IPS-18c (cell line): ENCODE results near the gene PPM1H.

ENCODE experiments used
- H3K4me3 ChIP-seq: 2 replicates; pipeline ENCODE4 v1.7.0; 2013; ENCODE audit warnings: low read depth, mild to moderate bottlenecking, low read length, moderate library complexity; ENCODE audit not compliant: insufficient read depth
- H3K9me3 ChIP-seq: one replicate; pipeline ENCODE4 v1.6.1; 2013; ENCODE audit warnings: mild to moderate bottlenecking, low read length, moderate library complexity; ENCODE audit not compliant: control insufficient read depth, insufficient read depth

The PPM1H gene

GRCh38 chr12:62802321-62802720 lies 132.6 kb downstream of the PPM1H start:
- no peak overlapping the region for H3K4me3 ChIP-seq
- no peaks in the 10 kb centered on the region for H3K9me3 ChIP-seq

DNA sequence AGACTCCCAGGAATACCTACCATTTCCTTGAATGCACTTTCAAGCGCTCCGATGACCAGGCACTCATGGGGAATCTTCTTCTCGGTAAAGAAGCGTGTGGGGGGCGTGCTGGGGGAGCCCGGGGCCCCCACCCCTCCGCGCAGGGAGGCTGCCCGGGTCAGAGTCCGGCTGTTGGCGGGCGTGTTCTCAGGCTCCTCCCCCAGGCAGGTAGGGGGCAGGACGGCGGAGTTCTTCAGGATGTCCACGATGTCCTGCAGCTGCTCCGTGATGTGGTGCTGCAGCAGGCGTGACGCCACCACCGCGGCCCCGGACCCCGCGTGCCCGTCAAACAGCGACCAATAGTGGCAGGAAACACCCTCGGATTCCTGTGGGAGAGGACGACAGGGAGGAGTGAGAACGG lies 133.2 kb downstream of the PPM1H start:
- Histone ChIP-seq H3K9me3 (no peaks in the 10 kb centered on the region), H3K4me3 (no peak overlapping the region)

- Histone ChIP-seq H3K9me3 (no peaks in the 10 kb centered on the region), H3K4me3 (no peak overlapping the region)
Observed at GRCh38 chr12:62800707-62801400, 134.1 kb downstream of the PPM1H start.

- H3K9me3 ChIP-seq = no peaks in the 10 kb centered on the region
- no peak overlapping the region for H3K4me3 ChIP-seq
Observed at GRCh38 chr12:62799766-62800406, 135.1 kb downstream of the PPM1H start.

- Histone ChIP-seq H3K9me3 (no peaks in the 10 kb centered on the region), H3K4me3 (no peak overlapping the region)
Observed at GRCh38 chr12:62799126-62799736, 135.7 kb downstream of the PPM1H start.

DNA sequence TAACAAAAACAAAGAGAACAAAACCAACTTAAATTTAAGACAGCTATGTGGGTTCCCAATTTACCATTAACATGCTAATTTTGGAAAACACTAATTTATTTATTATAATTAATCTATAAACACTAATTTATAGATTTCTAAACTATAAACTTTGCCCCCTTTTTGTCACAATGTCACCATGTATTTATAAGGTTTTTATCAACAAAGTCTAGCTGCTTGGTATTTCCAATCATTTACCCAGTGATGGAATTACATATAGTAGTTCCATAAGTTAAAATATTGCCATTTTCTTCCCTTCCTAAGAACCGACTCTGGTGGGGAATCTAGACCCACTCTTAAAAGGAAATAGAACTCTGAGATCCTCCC lies 140.7 kb downstream of the PPM1H start:
- H3K4me3 ChIP-seq = no peak overlapping the region
- H3K9me3 ChIP-seq = no peaks in the 10 kb centered on the region

DNA sequence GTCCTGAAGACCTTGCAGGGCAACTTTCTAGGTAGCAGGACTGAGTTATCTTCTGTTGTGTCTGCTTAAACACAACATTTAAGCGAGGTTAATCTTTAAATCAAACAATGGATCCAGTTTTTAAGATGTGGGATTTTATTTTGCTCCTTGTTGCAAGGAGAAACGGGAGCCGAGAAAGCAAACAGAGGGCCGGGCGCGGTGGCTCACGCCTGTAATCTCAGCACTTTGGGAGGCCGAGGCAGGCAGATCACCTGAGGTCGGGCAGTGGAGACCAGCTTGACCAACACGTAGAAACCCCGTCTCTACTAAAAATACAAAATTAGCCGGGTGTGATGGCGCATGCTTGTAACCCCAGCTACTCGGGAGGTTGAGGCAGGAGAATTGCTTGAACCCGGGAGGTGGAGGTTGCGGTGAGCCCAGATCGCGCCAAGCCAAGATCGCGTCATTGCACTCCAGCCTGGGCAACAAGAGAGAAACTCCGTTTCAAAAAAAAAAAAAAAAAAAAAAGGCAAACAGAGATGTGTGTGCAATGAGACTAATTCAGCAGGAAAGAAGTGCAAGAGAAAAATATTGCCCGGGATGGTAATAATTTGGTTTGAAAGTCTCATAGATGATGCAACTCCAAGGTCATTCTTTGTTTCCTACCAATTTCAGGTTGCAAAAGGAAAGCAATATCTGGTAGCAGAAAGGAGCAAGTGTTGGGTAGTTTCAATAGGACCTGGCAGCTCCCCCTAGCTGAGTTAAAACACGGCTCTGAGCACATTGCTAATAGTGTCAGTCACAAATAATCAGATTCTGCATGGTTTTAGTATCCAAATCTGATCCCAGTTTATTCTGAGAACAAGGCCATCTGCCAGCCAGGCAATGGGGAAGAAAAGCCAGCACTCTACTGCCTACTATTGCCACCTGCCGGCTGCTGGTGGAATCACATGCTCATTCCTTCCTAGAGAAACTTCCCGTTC lies 141.4 kb downstream of the PPM1H start:
- H3K9me3 ChIP-seq = no peaks in the 10 kb centered on the region
- no peak overlapping the region for H3K4me3 ChIP-seq

DNA sequence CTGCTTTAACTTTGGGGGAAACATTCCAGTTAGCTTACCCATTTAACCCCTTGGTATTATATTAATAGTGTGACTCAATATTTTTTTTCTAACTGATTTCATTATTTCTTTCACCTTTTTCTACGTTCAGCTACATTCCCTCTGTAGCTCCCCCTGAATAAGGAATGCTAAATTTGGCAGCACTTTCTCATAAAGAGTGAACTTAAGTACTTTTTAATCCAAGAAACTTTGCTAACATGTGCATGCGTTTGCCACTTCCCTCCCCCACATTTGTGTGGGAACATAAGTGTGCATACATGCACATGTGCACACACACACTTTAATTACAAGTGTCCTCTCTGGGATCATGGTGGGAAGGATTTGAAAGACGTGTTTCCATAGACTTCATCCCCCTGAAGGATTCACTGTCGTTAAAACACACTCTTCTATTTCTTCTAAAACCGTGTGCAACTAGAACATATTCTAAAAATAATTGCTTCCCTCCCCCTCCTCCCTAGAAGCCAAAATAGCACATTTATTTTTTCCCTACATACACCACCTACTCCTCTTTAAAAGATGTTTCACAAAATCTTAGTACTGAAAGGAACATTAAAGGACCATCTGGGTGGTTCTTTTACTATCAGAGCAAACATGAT lies 142.6 kb downstream of the PPM1H start:
- Histone ChIP-seq H3K9me3 (no peaks in the 10 kb centered on the region), H3K4me3 (no peak overlapping the region)

DNA sequence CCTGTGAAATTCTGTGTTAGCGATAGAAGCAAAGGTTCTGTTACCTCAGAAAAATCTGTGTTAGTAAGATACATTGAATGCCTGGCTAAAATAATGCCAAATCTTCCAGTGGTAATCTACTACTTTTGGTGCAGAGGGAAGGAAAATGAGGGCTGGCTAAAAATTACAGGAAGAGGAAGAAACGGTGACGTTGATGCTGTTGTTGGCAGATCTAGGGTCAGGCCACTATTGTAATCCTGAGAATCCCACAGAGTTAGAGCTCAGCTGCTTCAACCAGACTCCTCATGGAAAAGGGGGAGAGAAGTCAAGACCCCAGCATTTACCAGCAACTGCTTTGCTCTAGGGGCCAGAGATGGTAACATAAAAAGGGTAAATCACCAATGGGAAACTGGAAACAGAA lies 145.1 kb downstream of the PPM1H start:
- H3K9me3 ChIP-seq = no peaks in the 10 kb centered on the region
- no peak overlapping the region for H3K4me3 ChIP-seq

DNA sequence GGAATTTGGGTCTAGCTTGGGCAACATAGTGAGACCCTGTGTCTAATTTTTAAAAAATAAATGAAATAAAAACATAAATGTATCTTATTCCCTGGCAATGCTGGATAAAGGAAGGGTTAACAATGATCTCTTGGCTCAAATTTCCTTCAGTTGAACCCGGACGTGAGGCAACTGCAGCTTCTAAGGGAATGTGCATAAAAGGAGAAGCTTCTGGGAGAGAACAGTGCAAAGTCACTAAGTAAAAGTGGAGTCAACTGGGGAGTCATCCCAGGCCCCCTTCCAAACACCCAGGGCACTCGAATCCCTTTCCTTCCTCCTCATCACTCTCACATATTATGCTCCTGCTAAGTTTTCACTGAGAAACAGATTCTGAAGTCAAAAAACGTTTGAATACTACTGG lies 147.3 kb downstream of the PPM1H start:
- Histone ChIP-seq H3K9me3 (no peaks in the 10 kb centered on the region), H3K4me3 (no peak overlapping the region)

DNA sequence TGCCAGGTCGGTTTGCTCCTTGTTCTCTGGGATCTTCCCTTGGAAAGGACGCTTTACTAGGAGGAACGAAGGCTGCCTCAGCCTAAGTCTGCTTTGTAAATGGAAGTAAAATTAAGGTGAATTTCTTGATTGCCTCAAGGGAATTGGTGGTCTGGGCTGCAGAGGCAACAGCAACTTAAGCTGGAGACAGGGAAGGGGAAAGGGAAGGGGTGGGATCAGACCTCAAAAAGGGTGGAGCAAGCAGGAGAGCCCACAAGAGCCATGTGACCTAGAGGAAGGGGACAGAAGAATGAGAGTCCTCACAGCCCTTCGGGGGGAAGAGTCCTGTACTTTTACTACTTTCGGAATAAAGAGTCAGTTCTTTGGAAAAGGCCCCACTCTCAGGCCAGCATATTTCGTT lies 147.9 kb downstream of the PPM1H start:
- H3K9me3 ChIP-seq = no peaks in the 10 kb centered on the region
- no peak overlapping the region for H3K4me3 ChIP-seq

DNA sequence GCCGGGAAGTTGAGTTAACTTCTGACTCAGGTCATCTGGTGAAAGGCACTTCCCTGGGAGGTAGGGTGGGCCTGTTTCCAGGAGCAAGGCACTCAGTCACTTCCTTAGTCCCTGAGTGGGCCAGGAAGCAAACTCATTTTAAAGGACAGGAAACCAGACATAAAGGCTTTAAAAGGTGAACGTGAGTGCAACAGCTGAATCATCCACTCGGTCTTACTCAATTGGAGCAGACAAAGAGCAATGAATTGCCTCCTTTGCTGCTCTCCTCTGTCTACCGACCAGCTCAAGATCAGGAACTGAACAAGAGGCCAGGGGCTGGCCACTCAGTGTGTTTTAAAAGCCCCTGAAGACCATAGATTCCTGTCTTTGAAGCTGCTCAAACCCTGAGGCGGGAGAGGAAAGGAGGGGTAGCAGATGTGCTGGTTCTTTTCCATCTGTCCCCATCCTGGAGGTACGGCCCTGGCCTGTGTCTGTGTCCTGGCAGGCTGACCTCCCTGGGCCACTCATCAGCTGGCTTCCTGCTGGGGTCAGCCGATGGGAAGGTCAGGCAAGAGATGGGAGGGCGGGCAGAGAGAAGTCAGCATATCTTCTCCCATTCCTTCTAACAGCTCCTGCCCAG lies 148.9 kb downstream of the PPM1H start:
- H3K4me3 ChIP-seq = no peak overlapping the region
- H3K9me3 ChIP-seq = no peaks in the 10 kb centered on the region

GRCh38 chr12:62784576-62784975 lies 150.4 kb downstream of the PPM1H start:
- H3K9me3 ChIP-seq = no peaks in the 10 kb centered on the region
- no peak overlapping the region for H3K4me3 ChIP-seq

GRCh38 chr12:62783881-62784280 lies 151.1 kb downstream of the PPM1H start:
- Histone ChIP-seq H3K9me3 (no peaks in the 10 kb centered on the region), H3K4me3 (no peak overlapping the region)

DNA sequence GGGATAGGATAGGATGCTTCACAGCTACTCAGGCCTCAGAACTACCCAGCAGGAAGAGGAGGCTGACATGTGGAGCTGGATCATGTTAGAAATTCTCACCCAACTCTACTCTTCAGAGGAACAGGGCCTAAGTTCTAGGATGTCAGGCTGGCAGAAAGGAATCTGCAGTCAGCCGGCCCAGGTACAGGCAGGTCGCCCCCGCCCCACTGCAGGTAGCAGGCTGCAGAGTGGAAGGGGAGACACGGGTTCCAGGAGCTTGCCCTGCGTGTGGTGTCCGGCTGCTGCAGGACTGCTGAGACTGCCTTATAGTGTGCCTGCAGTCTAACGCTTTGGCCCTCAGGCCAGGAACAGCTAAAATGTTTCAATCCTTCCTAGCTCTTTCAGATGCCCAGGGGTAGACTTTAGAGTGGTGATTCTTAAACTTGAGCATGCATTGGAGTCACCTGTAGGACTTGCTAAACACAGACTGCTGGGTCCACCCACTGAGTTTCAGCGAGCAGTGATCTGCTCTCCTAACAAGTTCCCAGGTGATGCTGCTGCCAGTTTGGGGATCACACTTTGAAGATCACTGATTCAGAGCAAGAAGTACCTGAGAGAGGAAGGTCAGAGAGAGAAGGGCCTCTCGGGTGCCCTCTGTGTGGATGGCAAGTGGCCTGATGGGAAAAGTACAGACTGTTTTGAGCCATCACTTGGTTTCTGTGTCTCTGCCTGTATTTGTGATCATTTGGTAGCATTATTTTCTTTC lies 153.6 kb downstream of the PPM1H start:
- no peak overlapping the region for H3K4me3 ChIP-seq

GRCh38 chr12:62779488-62779887 lies 155.5 kb downstream of the PPM1H start:
- no peaks in the 10 kb centered on the region for H3K9me3 ChIP-seq
- H3K4me3 ChIP-seq = no peak overlapping the region

More for the DNA sequence above, 153.6 kb downstream of the PPM1H start:
- H3K9me3 ChIP-seq = no peaks in the 10 kb centered on the region
